WTC11 (cell line): ENCODE data around the gene BMPR1B. TPM values are rescaled to one million over a fixed set of nuclear protein-coding genes. Genes with fewer than 3 reads are reported as not detected.

Source experiments
- ATAC-seq: fragments of 200-7000 bp; cut with Tn5 transposase; 2 replicates; pipeline ENCODE4 v1.10.0; 2021; ENCODE audit warnings: mild to moderate bottlenecking, moderate library complexity
- CTCF ChIA-PET: fragments of 300-600 bp; sonication (Branson Sonifier 250); formaldehyde crosslinking; loops from one replicate; lab custom pipeline; 2021; ENCODE audit warnings: antibody characterized with exemption; lab: Charles Lee
- POLR2A ChIA-PET: fragments of 350-600 bp; sonication (Branson Sonifier 250); formaldehyde crosslinking; loops from one replicate; lab custom pipeline; 2021; ENCODE audit warnings: antibody characterized with exemption; lab: Charles Lee
- DNase-seq: peaks from one replicate; pipeline ENCODE4 v3.0.0; 2021; ENCODE audit warnings: low spot score
- H3K27ac Mint-ChIP-seq: 2 replicates; pipeline ENCODE4 v1.8.0; 2021; ENCODE audit warnings: mixed read lengths
- H3K27me3 Mint-ChIP-seq: 2 replicates; pipeline ENCODE4 v1.8.0; 2021; ENCODE audit warnings: low read depth, mild to moderate bottlenecking, moderate library complexity, mixed read lengths
- H3K36me3 Mint-ChIP-seq: 2 replicates; pipeline ENCODE4 v1.8.0; 2021; ENCODE audit warnings: mixed read lengths
- H3K4me1 Mint-ChIP-seq: 2 replicates; pipeline ENCODE4 v1.8.0; 2022; ENCODE audit warnings: mixed read lengths
- H3K4me3 Mint-ChIP-seq: 2 replicates; pipeline ENCODE4 v1.8.0; 2021; ENCODE audit warnings: mild to moderate bottlenecking, moderate library complexity, mixed read lengths
- H3K9me3 Mint-ChIP-seq: 2 replicates; pipeline ENCODE4 v1.8.0; 2021; ENCODE audit warnings: mixed read lengths
- CREB1 ChIP-seq: sonication (generic); formaldehyde crosslinking; IDR thresholded peaks from 2 replicates; pipeline ENCODE4 v1.8.0; 2023; ENCODE audit warnings: mild to moderate bottlenecking, missing genetic modification reagents
- CREM ChIP-seq: sonication (generic); formaldehyde crosslinking; IDR thresholded peaks from 2 replicates; pipeline ENCODE4 v1.8.1; 2022; ENCODE audit warnings: mild to moderate bottlenecking, missing genetic modification reagents, moderate library complexity
- FOXJ3 ChIP-seq: sonication (generic); formaldehyde crosslinking; IDR thresholded peaks from 2 replicates; pipeline ENCODE4 v1.9.0; 2021; ENCODE audit warnings: missing genetic modification reagents, mild to moderate bottlenecking, borderline replicate concordance
- JUN ChIP-seq: sonication (generic); formaldehyde crosslinking; IDR thresholded peaks from 2 replicates; pipeline ENCODE4 v1.8.0; 2023; ENCODE audit warnings: mild to moderate bottlenecking, missing genetic modification reagents
- KAT7 ChIP-seq: sonication (generic); formaldehyde crosslinking; IDR thresholded peaks from 2 replicates; pipeline ENCODE4 v1.8.1; 2023; ENCODE audit warnings: missing genetic modification reagents, mild to moderate bottlenecking, borderline replicate concordance
- NR1H2 ChIP-seq: sonication (generic); formaldehyde crosslinking; IDR thresholded peaks from 2 replicates; pipeline ENCODE4 v1.9.0; 2021; ENCODE audit warnings: mild to moderate bottlenecking, moderate library complexity, missing genetic modification reagents
- NR2C2 ChIP-seq: sonication (generic); formaldehyde crosslinking; IDR thresholded peaks from 2 replicates; pipeline ENCODE4 v1.8.0; 2022; ENCODE audit warnings: mild to moderate bottlenecking, missing genetic modification reagents
- RELA ChIP-seq: sonication (generic); formaldehyde crosslinking; IDR thresholded peaks from 2 replicates; pipeline ENCODE4 v1.8.1; 2022; ENCODE audit warnings: missing genetic modification reagents, mild to moderate bottlenecking, borderline replicate concordance
- SMAD4 ChIP-seq: sonication (generic); formaldehyde crosslinking; IDR thresholded peaks from 2 replicates; pipeline ENCODE4 v1.8.0; 2022; ENCODE audit warnings: mild to moderate bottlenecking, missing genetic modification reagents
- SOX15 ChIP-seq: fragments of 250-450 bp; sonication (Bioruptor Pico); IDR thresholded peaks from 2 replicates; pipeline ENCODE4 v1.9.0; 2021; ENCODE audit warnings: mild to moderate bottlenecking
- TCF7 ChIP-seq: sonication (generic); formaldehyde crosslinking; IDR thresholded peaks from 2 replicates; pipeline ENCODE4 v1.8.0; 2022; ENCODE audit warnings: mild to moderate bottlenecking, low read depth, missing genetic modification reagents, moderate library complexity
- TP53 ChIP-seq: sonication (generic); formaldehyde crosslinking; IDR thresholded peaks from 2 replicates; pipeline ENCODE4 v1.8.1; 2023; ENCODE audit warnings: mild to moderate bottlenecking, missing genetic modification reagents
- ZNF219 ChIP-seq: sonication (generic); formaldehyde crosslinking; IDR thresholded peaks from 2 replicates; pipeline ENCODE4 v1.8.0; 2023; ENCODE audit warnings: missing genetic modification reagents, mild to moderate bottlenecking, borderline replicate concordance
- ZNF232 ChIP-seq: sonication (generic); formaldehyde crosslinking; IDR thresholded peaks from 2 replicates; pipeline ENCODE4 v1.8.0; 2022; ENCODE audit warnings: mild to moderate bottlenecking, missing genetic modification reagents
- ZNF263 ChIP-seq: sonication (generic); formaldehyde crosslinking; IDR thresholded peaks from 2 replicates; pipeline ENCODE4 v1.8.1; 2022; ENCODE audit warnings: low read depth, mild to moderate bottlenecking, moderate library complexity, missing genetic modification reagents
- ZNF423 ChIP-seq: fragments of 250-450 bp; sonication (Bioruptor Pico); IDR thresholded peaks from 2 replicates; pipeline ENCODE4 v2.1.2; 2022; ENCODE audit warnings: mild to moderate bottlenecking, moderate library complexity
- ZNF671 ChIP-seq: fragments of 250-450 bp; sonication (Bioruptor Pico); IDR thresholded peaks from 2 replicates; pipeline ENCODE4 v1.8.0; 2021; ENCODE audit warnings: mild to moderate bottlenecking
- total RNA-seq: library from RNA; stranded (reverse); gene quantifications from 3 replicates; pipeline ENCODE4 v1.2.3, GENCODE V29; 2021
- TF ChIP-seq, protein P1 (sequence below): sonication (generic); formaldehyde crosslinking; IDR thresholded peaks from 2 replicates; pipeline ENCODE4 v1.8.0; 2022; ENCODE audit warnings: mild to moderate bottlenecking, missing genetic modification reagents
- TF ChIP-seq, protein P2 (sequence below): sonication (generic); formaldehyde crosslinking; IDR thresholded peaks from 2 replicates; pipeline ENCODE4 v1.8.1; 2022; ENCODE audit warnings: missing genetic modification reagents, borderline replicate concordance
- TF ChIP-seq, protein P3 (sequence below): fragments of 250-450 bp; sonication (Bioruptor Pico); IDR thresholded peaks from 2 replicates; pipeline ENCODE4 v1.8.0; 2021; ENCODE audit warnings: mild to moderate bottlenecking
- TF ChIP-seq, protein P4 (sequence below): fragments of 250-450 bp; sonication (Bioruptor Pico); IDR thresholded peaks from 2 replicates; pipeline ENCODE4 v1.9.0; 2021; ENCODE audit warnings: mild to moderate bottlenecking
- TF ChIP-seq, protein P5 (sequence below): sonication (generic); formaldehyde crosslinking; IDR thresholded peaks from 2 replicates; pipeline ENCODE4 v1.8.1; 2023; ENCODE audit warnings: mild to moderate bottlenecking, moderate library complexity, missing genetic modification reagents
- TF ChIP-seq, protein P6 (sequence below): sonication (generic); formaldehyde crosslinking; IDR thresholded peaks from 2 replicates; pipeline ENCODE4 v1.8.0; 2022; ENCODE audit warnings: mild to moderate bottlenecking, missing genetic modification reagents
- TF ChIP-seq, protein P7 (sequence below): sonication (generic); formaldehyde crosslinking; IDR thresholded peaks from 2 replicates; pipeline ENCODE4 v1.8.1; 2023; ENCODE audit warnings: mild to moderate bottlenecking, missing genetic modification reagents

Gene BMPR1B
- total RNA-seq, 1 experiment from 2014 or later = 0.77 TPM

DNA sequence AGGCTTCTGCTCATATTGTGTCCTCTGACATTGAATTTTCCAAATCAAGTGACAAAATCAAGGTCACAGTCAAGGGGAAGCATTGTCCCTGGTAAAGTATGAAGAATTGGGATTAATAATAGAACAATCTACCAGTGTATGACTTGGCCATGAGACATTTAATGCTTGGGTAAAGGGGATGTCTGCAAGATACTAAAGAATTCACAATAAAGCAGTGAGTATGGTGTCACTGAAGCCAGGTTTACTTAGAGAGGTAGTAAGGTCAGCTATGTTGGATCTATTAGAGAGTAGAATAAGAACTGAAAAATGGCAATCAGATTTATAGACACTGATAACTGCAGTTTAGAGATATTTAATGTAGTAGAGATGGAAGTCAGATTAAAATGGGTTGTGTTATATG is 349.2 kb downstream of the BMPR1B start:
- TF ChIP-seq ZNF423 (CRISPR knock-in tag) (no peak), CREM (CRISPR knock-in tag) (no peak), RELA (CRISPR knock-in tag) (no peak), JUN (no peak), ZNF219 (no peak), KAT7 (CRISPR knock-in tag) (no peak), ZNF671 (CRISPR knock-in tag) (no peak), CREB1 (CRISPR knock-in tag) (no peak), TP53 (CRISPR knock-in tag) (no peak), TCF7 (no peak), ZNF232 (no peak), NR1H2 (CRISPR knock-in tag) (no peak)
- TF ChIP-seq, protein P1, sequence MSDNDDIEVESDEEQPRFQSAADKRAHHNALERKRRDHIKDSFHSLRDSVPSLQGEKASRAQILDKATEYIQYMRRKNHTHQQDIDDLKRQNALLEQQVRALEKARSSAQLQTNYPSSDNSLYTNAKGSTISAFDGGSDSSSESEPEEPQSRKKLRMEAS (CRISPR knock-in tag) = no peak
- TF ChIP-seq, protein P2, sequence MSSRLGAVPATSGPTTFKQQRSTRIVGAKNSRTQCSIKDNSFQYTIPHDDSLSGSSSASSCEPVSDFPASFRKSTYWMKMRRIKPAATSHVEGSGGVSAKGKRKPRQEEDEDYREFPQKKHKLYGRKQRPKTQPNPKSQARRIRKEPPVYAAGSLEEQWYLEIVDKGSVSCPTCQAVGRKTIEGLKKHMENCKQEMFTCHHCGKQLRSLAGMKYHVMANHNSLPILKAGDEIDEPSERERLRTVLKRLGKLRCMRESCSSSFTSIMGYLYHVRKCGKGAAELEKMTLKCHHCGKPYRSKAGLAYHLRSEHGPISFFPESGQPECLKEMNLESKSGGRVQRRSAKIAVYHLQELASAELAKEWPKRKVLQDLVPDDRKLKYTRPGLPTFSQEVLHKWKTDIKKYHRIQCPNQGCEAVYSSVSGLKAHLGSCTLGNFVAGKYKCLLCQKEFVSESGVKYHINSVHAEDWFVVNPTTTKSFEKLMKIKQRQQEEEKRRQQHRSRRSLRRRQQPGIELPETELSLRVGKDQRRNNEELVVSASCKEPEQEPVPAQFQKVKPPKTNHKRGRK (CRISPR knock-in tag) = no peak
- TF ChIP-seq, protein P3, sequence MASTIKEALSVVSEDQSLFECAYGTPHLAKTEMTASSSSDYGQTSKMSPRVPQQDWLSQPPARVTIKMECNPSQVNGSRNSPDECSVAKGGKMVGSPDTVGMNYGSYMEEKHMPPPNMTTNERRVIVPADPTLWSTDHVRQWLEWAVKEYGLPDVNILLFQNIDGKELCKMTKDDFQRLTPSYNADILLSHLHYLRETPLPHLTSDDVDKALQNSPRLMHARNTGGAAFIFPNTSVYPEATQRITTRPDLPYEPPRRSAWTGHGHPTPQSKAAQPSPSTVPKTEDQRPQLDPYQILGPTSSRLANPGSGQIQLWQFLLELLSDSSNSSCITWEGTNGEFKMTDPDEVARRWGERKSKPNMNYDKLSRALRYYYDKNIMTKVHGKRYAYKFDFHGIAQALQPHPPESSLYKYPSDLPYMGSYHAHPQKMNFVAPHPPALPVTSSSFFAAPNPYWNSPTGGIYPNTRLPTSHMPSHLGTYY (CRISPR knock-in tag) = no peak
- TF ChIP-seq, protein P4, sequence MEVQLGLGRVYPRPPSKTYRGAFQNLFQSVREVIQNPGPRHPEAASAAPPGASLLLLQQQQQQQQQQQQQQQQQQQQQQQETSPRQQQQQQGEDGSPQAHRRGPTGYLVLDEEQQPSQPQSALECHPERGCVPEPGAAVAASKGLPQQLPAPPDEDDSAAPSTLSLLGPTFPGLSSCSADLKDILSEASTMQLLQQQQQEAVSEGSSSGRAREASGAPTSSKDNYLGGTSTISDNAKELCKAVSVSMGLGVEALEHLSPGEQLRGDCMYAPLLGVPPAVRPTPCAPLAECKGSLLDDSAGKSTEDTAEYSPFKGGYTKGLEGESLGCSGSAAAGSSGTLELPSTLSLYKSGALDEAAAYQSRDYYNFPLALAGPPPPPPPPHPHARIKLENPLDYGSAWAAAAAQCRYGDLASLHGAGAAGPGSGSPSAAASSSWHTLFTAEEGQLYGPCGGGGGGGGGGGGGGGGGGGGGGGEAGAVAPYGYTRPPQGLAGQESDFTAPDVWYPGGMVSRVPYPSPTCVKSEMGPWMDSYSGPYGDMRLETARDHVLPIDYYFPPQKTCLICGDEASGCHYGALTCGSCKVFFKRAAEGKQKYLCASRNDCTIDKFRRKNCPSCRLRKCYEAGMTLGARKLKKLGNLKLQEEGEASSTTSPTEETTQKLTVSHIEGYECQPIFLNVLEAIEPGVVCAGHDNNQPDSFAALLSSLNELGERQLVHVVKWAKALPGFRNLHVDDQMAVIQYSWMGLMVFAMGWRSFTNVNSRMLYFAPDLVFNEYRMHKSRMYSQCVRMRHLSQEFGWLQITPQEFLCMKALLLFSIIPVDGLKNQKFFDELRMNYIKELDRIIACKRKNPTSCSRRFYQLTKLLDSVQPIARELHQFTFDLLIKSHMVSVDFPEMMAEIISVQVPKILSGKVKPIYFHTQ = no peak
- TF ChIP-seq, protein P5, sequence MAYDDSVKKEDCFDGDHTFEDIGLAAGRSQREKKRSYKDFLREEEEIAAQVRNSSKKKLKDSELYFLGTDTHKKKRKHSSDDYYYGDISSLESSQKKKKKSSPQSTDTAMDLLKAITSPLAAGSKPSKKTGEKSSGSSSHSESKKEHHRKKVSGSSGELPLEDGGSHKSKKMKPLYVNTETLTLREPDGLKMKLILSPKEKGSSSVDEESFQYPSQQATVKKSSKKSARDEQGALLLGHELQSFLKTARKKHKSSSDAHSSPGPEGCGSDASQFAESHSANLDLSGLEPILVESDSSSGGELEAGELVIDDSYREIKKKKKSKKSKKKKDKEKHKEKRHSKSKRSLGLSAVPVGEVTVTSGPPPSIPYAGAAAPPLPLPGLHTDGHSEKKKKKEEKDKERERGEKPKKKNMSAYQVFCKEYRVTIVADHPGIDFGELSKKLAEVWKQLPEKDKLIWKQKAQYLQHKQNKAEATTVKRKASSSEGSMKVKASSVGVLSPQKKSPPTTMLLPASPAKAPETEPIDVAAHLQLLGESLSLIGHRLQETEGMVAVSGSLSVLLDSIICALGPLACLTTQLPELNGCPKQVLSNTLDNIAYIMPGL = no peak
- POLR2A ChIA-PET = no interaction called here
- CTCF ChIA-PET = no interaction called here
- Mint-ChIP-seq H3K4me3 (no peak overlapping the region), H3K4me1 (peaks cover 7% of the 10 kb centered on the region), H3K27ac (no peak overlapping the region), H3K9me3 (no peaks in the 10 kb centered on the region), H3K36me3 (no peaks in the 10 kb centered on the region), H3K27me3 (no peaks in the 10 kb centered on the region)
- DNase-seq = no peak
- no peak for ATAC-seq

DNA sequence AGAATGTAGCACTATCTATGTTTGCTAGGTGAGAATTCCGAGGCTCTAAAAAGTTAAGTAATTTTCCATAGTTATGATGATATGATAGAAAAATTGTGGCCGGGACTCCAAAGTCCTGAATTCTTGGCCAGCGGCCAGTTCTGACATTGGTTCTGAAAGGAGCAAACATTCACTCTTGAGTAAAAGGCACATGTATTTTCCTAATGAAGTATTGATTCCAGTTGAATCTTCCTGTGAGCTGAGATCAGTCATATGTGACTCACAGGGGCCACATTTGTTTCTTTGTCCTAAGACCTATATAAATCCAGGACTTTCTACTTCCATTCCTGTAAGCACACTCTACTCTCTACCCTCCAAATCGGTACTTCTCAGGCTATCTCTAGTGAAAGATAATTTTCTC is 349.9 kb downstream of the BMPR1B start:
- H3K9me3 Mint-ChIP-seq = no peaks in the 10 kb centered on the region
- ATAC-seq (no peak), DNase-seq (no peak)
- CTCF ChIA-PET = no interaction called here
- POLR2A ChIA-PET = no interaction called here
- H3K4me3 Mint-ChIP-seq = no peak overlapping the region
- H3K27me3 Mint-ChIP-seq = no peaks in the 10 kb centered on the region
- no peaks in the 10 kb centered on the region for H3K36me3 Mint-ChIP-seq
- H3K27ac Mint-ChIP-seq = no peak overlapping the region
- H3K4me1 Mint-ChIP-seq = peaks cover 1% of the 10 kb centered on the region
- TF ChIP-seq, protein P6, sequence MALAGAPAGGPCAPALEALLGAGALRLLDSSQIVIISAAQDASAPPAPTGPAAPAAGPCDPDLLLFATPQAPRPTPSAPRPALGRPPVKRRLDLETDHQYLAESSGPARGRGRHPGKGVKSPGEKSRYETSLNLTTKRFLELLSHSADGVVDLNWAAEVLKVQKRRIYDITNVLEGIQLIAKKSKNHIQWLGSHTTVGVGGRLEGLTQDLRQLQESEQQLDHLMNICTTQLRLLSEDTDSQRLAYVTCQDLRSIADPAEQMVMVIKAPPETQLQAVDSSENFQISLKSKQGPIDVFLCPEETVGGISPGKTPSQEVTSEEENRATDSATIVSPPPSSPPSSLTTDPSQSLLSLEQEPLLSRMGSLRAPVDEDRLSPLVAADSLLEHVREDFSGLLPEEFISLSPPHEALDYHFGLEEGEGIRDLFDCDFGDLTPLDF (CRISPR knock-in tag) = no peak
- TF ChIP-seq SOX15 = no peak
- no peak for TF ChIP-seq NR2C2 (CRISPR knock-in tag)
- TF ChIP-seq SMAD4 = no peak
- no peak for TF ChIP-seq ZNF263
- TF ChIP-seq, protein P4 = no peak
- TF ChIP-seq, protein P7, sequence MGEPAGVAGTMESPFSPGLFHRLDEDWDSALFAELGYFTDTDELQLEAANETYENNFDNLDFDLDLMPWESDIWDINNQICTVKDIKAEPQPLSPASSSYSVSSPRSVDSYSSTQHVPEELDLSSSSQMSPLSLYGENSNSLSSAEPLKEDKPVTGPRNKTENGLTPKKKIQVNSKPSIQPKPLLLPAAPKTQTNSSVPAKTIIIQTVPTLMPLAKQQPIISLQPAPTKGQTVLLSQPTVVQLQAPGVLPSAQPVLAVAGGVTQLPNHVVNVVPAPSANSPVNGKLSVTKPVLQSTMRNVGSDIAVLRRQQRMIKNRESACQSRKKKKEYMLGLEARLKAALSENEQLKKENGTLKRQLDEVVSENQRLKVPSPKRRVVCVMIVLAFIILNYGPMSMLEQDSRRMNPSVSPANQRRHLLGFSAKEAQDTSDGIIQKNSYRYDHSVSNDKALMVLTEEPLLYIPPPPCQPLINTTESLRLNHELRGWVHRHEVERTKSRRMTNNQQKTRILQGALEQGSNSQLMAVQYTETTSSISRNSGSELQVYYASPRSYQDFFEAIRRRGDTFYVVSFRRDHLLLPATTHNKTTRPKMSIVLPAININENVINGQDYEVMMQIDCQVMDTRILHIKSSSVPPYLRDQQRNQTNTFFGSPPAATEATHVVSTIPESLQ (CRISPR knock-in tag) = no peak
- TF ChIP-seq FOXJ3 (CRISPR knock-in tag) = no peak
